Astrocyte of the hippocampus (primary cell): ENCODE results near the gene ANLN.
"Not testable (repeated sequence)": the region's sequence is repeated elsewhere in the genome, so short reads cannot be mapped to it uniquely, and the experiment has no call there.

ENCODE experiments used
- DNase-seq: peaks from one replicate; pipeline ENCODE4 v3.0.0; 2011; ENCODE audit warnings: low read depth, low spot score

ANLN gene

DNA sequence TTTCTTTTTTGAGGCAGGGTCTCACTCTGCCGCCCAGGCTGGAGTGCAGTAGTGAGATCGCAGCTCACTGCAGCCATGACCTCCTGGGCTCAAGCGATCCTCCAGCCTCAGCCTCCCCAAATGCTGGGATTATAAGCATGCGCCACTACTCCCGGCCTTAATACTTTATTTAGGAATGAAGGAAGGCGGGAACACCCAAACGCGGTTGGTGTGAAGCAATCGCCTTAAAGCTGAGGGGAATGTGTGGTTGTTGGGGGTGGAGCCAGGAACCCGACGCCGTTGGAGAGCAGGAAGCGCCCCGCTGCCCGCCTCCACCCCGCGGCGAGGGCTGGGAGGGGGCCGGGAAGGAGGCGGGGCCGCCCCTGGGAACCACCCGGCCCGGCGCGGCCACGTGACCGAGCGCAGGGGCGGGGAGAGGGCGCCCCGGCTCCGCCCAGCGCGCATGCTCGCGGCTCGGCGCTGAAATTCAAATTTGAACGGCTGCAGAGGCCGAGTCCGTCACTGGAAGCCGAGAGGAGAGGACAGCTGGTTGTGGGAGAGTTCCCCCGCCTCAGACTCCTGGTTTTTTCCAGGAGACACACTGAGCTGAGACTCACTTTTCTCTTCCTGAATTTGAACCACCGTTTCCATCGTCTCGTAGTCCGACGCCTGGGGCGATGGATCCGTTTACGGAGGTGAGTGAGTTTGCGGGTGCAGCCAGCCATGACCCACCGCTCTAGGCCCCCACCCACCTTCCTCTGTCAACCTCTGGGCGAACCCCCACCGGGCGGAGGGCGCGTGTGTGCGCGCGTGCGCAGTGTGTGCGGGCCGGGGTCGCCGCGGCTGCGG is at the start of gene ANLN:
TSS of gene ANLN (plus strand) at position 492 of the 828 bp plus-strand sequence. CDS start at position 657, 165 bp downstream.
- peak; percentile 98 for DNase-seq

- no peak for DNase-seq
Observed at GRCh38 chr7:36343548-36343947, 46.1 kb upstream of the ANLN start.

GRCh38 chr7:36344622-36345021 is 45.0 kb upstream of the ANLN start:
- DNase-seq: no peak

- no peak for DNase-seq
Observed at GRCh38 chr7:36346260-36346831, 43.3 kb upstream of the ANLN start.

DNA sequence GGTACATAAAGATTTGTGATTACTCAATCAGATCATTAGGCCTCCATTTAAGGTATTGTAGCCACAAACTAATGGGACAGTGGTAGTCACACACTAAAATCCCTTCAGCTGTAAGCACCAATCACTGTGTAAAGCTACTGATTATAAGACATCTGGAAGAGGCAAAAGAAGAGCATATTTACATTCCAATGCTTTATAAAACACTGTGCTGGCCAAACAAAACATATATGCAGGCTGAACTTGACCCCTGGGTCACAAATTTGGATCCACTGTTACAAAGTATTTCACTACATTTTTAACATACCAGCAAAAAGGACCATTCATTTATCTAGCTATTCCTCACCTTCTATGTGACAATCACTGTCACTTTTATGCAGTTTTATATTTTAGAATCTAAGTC is 41.4 kb upstream of the ANLN start:
- DNase-seq: no peak

- no peak for DNase-seq
Observed at GRCh38 chr7:36348771-36349170, 40.9 kb upstream of the ANLN start.

- no peak for DNase-seq
Observed at GRCh38 chr7:36349626-36350025, 40.0 kb upstream of the ANLN start.

DNA sequence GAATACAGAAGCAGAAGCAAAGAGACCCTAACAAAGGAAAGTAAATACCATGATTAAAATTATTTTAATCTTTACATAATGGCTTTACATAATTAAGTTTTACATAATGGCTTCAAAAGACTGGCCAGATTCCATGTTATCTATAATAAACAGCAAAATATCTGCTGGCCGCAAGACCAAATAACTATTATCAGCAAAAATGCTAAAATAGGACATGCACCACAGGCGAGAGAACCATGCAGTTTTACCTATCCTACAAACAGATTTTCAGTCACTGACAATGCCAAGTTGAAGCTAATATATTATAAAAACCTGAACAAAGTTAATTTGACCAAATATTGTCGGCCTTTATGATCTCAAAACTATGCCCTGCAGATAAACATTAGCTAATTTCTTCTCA is 34.2 kb upstream of the ANLN start:
- DNase-seq: no peak

DNA sequence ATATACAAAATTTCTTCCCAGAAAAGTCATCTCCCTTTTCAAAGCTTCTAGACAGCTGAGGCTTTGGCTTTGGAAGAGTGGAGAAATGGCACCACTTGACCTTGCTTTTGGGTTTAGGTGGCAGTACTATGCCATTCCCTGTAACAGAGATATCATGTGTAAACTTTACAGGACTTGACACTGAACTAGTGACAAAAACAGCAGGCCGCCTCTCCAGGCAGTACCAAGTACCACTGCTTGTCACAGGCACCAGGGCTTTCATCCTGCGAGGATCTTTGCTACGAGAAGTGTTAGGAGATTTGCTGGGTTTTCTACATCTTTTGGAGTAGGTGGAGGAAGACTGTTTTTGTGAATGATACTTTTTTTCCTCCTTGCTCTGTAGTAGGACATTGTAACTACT is 32.6 kb upstream of the ANLN start:
- no peak for DNase-seq

DNA sequence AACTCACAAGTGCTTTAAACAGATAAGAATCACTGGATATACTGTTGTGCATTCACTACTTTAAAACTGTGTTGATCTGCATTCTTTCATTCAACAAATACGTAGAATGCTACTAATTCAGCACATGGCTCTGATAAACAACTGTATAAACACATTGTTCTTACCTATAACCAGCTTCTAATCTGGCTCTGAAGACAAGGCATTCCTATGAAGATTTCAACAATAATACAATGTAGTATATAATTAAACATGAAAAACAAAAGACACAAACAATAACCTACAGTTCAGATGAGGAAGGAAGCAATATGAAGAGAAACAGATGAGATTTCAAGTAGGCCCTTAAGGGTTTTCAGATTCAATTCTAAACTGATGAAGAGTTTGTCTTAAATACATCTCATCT is 31.1 kb upstream of the ANLN start:
- no peak for DNase-seq

- no peak for DNase-seq
Observed at GRCh38 chr7:36360244-36360643, 29.4 kb upstream of the ANLN start.

DNA sequence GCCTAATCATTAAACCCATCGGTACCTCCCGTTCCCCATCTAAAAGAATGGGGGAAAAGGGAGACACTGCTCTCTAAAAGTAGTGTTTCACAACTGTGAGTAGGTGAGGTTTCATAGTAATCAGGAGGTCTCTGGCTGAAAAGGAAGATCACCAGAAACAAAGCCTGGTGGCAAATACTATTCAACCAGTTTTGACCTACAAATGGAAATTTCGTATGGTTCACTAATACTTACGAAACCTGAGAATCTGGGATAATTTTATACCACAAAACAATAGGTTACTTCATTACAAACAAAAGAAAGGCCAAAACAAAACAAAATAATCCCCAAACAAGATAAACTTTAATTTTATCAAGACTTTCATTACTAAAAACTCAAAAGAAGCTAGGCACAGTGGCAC is 28.4 kb upstream of the ANLN start:
- DNase-seq: no peak

DNA sequence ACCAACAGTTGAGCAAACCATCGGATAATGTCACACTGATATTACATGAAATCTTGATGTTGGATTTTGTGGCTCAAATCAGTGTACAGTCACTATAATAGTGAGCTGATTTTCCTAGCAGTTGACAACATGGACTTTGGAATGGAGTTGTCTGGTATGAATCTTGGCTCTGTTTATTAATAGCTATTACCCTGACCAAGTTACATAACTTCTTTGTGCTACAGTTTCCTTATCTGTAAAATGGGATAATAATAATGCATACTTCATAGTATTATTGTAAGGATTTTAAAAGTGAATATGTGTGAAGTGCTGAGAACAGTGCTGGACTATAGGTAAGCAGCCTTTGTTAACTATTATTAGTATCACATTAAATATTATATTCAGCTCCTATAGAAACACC is 26.1 kb upstream of the ANLN start:
- DNase-seq: no peak

- no peak for DNase-seq
Observed at GRCh38 chr7:36366005-36366717, 23.5 kb upstream of the ANLN start.

DNA sequence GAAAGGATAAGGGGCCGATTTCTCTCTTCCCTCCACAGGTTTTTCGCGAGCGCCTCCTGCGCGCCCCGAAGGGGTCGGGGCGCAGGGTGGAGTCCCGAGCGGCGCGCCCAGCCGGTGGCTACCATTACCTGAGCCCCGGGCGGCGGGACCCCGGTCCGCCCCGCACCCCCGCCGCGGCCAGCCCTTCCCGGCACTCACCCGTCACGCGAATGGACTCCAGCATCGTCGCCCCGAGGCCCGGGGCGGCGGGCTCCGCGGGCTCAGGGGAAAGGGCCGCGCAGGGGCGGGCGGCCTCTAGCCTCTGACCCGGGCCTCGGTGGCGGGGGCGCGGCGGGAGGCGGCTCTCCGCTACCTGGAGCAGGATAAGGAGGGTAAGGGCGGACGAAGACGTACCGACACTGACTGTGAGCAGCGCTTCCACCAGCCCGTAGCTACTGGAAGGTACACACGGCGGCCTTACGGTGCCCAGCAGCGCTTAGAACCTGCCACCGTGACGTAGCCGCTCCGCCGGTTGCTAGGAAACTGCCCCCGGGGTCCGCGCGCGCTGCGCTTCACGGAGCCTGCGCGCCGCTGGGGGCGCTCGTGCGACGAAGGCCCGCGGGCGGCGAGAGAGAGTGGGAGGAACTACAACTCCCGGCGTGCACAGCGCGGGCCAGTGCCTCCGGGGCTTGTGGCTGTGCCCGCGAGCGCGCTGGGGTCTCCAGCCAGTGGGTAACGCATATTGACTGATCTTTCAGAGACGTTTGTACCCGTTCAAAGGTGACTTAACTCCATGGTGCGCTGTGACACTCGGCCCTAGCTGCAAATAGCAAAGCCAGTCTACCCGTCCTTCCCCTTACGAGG is 22.7 kb upstream of the ANLN start:
- DNase-seq: peak; percentile 97

GRCh38 chr7:36367561-36368077 is 22.0 kb upstream of the ANLN start:
- DNase-seq: no peak

- DNase-seq: no peak
Observed at GRCh38 chr7:36368496-36368895, 21.2 kb upstream of the ANLN start.

- no peak for DNase-seq
Observed at GRCh38 chr7:36369171-36369570, 20.5 kb upstream of the ANLN start.

- DNase-seq: no peak
Observed at GRCh38 chr7:36370046-36370445, 19.6 kb upstream of the ANLN start.

DNA sequence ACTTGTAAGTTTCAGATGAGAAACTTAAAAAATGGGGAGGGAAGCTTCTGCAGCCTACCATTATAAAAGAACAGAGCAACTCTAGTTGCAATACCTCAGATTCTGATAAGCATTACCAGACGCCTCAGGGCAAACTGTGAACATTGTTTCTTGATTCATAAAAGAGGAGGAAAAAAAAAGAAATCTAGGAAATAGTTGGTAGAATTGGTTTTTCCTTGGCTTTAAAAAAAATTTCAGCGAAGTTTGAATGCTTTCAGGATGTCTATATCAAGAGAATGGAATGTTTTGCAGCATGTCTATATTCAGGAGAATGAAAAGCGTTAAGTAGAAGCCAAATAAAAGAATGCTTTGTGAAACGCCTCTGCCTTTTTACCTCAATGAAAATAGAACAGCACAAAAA is 17.5 kb upstream of the ANLN start:
- DNase-seq: peak; percentile 46

DNA sequence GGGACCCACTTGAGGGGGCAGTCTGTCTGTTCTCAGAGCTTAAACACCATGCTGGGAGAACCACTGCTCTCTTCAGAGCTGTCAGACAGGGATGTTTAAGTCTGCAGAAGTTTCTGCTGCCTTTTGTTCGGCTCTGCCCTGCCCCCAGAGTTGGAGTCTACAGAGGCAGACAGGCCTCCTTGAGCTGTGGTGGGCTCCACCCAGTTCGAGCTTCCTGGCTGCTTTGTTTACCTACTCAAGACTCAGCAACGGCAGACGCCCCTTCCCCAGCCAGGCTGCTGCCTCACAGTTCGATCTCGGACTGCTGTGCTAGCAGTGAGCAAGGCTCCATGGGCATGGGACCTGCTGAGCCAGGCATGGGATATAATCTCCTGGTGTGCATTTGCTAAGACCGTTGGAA is 11.1 kb upstream of the ANLN start:
- DNase-seq: not testable (repeated sequence)
